Omental fat pad (tissue), 4 donors: Measurements from ENCODE around the gene C1orf174. TPM values are rescaled to one million over a fixed set of nuclear protein-coding genes. Genes with fewer than 3 reads are reported as not detected.

ENCODE experiments used
- ATAC-seq: fragments of 150-250 bp; one replicate; pipeline ENCODE4 v1.9.1; 2016; ENCODE audit warnings: mild to moderate bottlenecking, moderate library complexity; ENCODE audit not compliant: low FRiP score
- DNase-seq: peaks from one replicate; pipeline ENCODE4 v3.0.0-alpha.2; 2019; ENCODE audit warnings: low spot score
- total RNA-seq, 4 donors: library from RNA; depleted of rRNA; stranded (reverse); fragments of >200 nt; gene quantifications; one replicate each; pipeline ENCODE4 v1.1.0, GENCODE V29; 2016
- TF ChIP-seq, protein P1 (sequence below), 3 donors: fragments of 450-650 bp; IDR thresholded peaks; one replicate each; pipeline ENCODE4 v1.5.1; 2016 to 2017; ENCODE audit warnings: antibody characterized with exemption in 3 of 3, mild to moderate bottlenecking in 3 of 3, moderate library complexity in 2 of 3

C1orf174 gene
- total RNA-seq = 10 to 100 TPM; 14.2 to 20.6 (median 19.0) TPM

GRCh38 chr1:3900150-3900968 lies at the start of gene C1orf174:
Gene C1orf174 (minus strand): TSS chr1:3900272. CDS start chr1:3900186, 86 bp downstream.
- ATAC-seq (peak; percentile 94), DNase-seq (peak; percentile 78)
- TF ChIP-seq, protein P1, sequence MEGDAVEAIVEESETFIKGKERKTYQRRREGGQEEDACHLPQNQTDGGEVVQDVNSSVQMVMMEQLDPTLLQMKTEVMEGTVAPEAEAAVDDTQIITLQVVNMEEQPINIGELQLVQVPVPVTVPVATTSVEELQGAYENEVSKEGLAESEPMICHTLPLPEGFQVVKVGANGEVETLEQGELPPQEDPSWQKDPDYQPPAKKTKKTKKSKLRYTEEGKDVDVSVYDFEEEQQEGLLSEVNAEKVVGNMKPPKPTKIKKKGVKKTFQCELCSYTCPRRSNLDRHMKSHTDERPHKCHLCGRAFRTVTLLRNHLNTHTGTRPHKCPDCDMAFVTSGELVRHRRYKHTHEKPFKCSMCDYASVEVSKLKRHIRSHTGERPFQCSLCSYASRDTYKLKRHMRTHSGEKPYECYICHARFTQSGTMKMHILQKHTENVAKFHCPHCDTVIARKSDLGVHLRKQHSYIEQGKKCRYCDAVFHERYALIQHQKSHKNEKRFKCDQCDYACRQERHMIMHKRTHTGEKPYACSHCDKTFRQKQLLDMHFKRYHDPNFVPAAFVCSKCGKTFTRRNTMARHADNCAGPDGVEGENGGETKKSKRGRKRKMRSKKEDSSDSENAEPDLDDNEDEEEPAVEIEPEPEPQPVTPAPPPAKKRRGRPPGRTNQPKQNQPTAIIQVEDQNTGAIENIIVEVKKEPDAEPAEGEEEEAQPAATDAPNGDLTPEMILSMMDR (IDR thresholded peaks at IDR 0.05) = no peak

DNA sequence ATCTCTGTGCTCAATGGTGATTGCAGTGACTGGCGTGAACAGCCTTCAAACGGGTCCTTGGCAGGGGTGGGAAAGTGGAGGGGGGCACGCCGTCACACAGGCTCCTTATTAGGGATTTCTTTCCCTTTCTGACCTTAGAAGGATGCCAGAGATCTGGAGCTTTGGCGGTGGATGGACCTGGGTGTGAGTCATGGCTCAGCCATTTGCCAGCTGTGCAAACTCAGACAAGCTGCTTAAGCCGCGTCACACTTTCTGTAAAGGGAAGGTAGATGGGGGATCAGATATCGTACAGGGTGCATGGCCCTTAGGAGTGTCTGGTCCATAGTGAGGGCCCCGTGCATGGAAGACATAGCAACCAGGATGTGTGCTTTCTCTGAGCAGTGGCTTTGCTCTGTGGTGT lies 48.3 kb upstream of the C1orf174 start:
- TF ChIP-seq, protein P1 (IDR thresholded peaks at IDR 0.05) = no peak
- ATAC-seq = no peak
- DNase-seq = no peak

DNA sequence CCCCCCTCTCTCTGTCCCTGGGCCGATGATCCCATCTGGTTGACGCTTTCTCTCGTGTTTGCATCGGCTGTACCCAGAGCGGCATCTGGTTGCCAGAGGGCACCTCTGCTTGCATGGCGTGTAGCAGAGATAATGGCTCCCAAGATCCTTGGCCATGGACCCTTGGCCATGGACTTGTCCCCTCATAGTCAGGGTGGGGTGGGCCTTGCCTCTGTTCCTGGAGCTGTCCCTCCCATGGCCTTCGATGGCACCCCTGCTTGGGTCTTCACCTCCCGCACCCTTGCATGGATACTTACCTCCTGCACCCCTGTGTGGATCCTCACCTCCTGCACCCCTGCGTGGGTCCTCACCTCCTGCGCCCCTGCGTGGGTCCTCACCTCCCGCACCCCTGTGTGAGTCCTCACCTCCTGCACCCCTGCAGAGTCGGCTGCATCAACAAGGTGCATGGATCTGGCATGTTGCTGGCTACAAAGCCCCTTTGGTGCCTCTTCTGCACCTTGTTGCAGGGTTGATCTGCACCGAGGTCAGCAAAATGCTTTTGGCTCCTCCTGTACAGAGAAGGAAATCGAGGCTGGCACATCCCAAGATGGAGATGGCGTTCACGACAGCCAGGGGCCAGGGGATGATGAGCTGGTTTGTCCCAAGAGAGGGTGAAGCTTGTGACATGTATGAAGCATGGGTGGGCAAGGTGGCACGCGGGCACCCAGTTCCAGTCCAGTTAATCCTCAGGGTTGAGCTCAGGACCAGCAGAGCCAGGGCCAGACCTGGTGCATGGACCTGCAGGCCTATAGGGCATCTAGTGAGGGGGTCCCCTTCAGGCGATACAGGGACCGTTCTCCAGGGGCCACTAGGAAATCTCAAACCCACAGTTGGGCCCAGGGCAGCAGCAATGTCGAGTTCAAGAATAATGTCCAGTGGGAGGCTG lies 46.1 kb upstream of the C1orf174 start:
- DNase-seq = no peak
- TF ChIP-seq, protein P1 (IDR thresholded peaks at IDR 0.05) = no peak
- ATAC-seq = no peak

DNA sequence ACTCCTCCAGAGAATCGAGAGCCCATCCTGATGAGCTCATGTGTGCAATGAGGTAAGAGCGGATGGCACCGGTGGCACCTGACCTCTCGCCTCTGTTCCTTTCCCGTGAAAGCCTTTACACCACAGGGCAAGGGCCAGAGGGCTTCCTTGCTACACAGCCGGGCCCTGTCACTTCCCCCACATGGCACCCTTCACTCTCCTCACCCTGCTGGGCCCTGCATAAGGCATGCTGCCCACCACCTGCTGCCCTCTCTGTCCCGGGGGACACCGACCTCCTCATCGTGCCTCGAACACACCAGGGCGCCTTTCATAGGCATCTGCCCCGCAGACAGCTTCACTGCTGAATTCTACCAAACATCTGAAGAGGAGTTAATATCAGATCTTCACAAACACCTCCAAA lies 45.1 kb upstream of the C1orf174 start:
- ATAC-seq (no peak), DNase-seq (no peak)
- TF ChIP-seq, protein P1 (IDR thresholded peaks at IDR 0.05) = no peak

- TF ChIP-seq, protein P1 (IDR thresholded peaks at IDR 0.05) = no peak
- ATAC-seq (no peak), DNase-seq (no peak)
Observed at GRCh38 chr1:3944578-3945125, 44.6 kb upstream of the C1orf174 start.

DNA sequence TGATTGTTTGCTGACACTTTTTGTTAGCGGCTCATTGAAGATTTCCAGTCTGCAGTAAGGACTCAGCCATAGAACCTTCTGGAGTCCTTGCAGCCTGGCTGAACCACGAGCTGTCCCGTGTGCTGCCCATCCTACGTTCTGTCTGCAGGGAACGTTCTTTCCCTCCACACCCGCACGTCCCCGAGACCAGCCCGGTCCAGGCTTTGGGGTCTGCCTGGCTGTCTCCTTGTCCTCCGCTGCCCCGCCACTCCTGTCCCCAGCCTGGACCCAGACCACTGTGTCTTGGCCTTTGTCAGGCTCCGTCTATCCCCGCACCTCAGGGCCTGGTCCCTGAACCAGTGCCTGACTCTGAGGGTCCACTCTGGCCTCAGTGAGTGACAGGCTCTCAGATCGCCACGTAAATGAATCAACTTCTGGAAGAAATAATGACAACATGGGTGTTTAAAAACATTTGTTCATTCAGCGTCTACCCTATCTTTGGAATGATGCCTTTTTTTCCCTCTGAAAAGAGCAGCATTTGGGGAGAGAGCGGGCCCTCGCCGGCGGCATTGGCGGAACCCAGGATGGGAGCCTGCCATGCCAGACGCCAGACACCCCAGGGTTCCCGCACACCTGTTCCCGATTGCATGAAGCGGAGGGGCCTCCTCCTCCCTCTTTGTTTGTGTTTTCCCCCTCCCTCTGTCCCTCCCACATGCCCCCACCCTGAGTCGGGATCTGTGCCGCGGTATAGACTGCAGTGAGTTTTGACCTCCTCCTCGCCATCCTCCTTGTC lies 43.9 kb upstream of the C1orf174 start:
- no peak for ATAC-seq
- no peak for DNase-seq
- TF ChIP-seq, protein P1 (IDR thresholded peaks at IDR 0.05) = no peak
